Left lung (tissue), 10 donors: ENCODE measurements around the gene BFSP1. TPM values are rescaled to one million over a fixed set of nuclear protein-coding genes. Genes with fewer than 3 reads are reported as not detected.

Source experiments
- ATAC-seq: fragments of 200-7000 bp; cut with Tn5 transposase; one replicate; pipeline ENCODE4 v1.9.1; 2020; ENCODE audit warnings: moderate library complexity
- DNase-seq, 4 donors: peaks; one replicate each; pipeline ENCODE4 v3.0.0-alpha.2; 2013 to 2020
- H3K27ac ChIP-seq, 2 donors: fragments of 200-600 bp; sonication (generic) in 1 of 2; one replicate each; pipeline versions ENCODE4 v1.5.0 to v1.8.0; 2020 to 2021
- H3K27me3 ChIP-seq, 2 donors: fragments of 200-600 bp; sonication (generic) in 1 of 2; one replicate each; pipeline versions ENCODE4 v1.5.0 to v1.8.0; 2020 to 2021
- H3K36me3 ChIP-seq, 2 donors: fragments of 200-600 bp; sonication (generic) in 1 of 2; one replicate each; pipeline versions ENCODE4 v1.5.0 to v1.8.0; 2020 to 2021
- H3K4me1 ChIP-seq, 2 donors: fragments of 200-600 bp; one replicate each; pipeline ENCODE4 v1.8.0; 2021
- H3K4me3 ChIP-seq, 2 donors: fragments of 200-600 bp; sonication (generic) in 1 of 2; one replicate each; pipeline versions ENCODE4 v1.5.0 to v1.8.0; 2020 to 2021; ENCODE audit warnings: mild to moderate bottlenecking in 1 of 2
- H3K9me3 ChIP-seq, 2 donors: fragments of 200-600 bp; sonication (generic) in 1 of 2; one replicate each; pipeline versions ENCODE4 v1.5.0 to v1.8.0; 2020 to 2021
- CTCF ChIP-seq, 2 donors: fragments of 200-600 bp; sonication (generic) in 1 of 2; IDR thresholded peaks; one replicate each; pipeline versions ENCODE4 v1.5.0 to v1.8.0; 2021; ENCODE audit warnings: antibody characterized with exemption in 2 of 2
- intact Hi-C, 2 donors: fragments of 100-400 bp; cut with DNase I; formaldehyde crosslinking; loops; one replicate each; pipeline versions ENCODE4 v1.11.2 to v1.14.2; 2022
- polyA plus RNA-seq, 6 donors: library from polyadenylated mRNA; unstranded; fragments of 120-200 nt; gene quantifications; one replicate each; pipeline ENCODE4 v1.2.1, GENCODE V29; 2013; ENCODE audit not compliant: insufficient read length in 6 of 6
- total RNA-seq, 2 donors: library from RNA; stranded (reverse); fragmentation: NEBNext Ultra II Directional; extraction: Animal tissue kit (Norgen Biotek cat#: 25700); gene quantifications; one replicate each; pipeline ENCODE4 v1.2.1, GENCODE V29; 2021
- donor health status: DM: no; HTN: yes; CAD: no.
- donor health status: DM: no; HTN: no; CAD: no.

BFSP1 gene
- total and polyA plus RNA-seq, 8 donors, result 1.9 to 4.2 (median 3.9) TPM

- H3K4me3 ChIP-seq, result no peak overlapping the region
- intact Hi-C loops, result no loop called here
These were observed 11.4 kb downstream of the BFSP1 start for GRCh38 chr20:17519606-17520285.

GRCh38 chr20:17518339-17519052 lies 12.7 kb downstream of the BFSP1 start:
- H3K9me3 ChIP-seq, result no peaks in the 10 kb centered on the region
- no peaks in the 10 kb centered on the region for H3K36me3 ChIP-seq
- TF ChIP-seq CTCF (IDR thresholded peaks at IDR 0.05), result no peak
- H3K4me3 ChIP-seq, result no peak overlapping the region
- DNase-seq (no peak), ATAC-seq (no peak)
- H3K4me1 ChIP-seq, result no peaks in the 10 kb centered on the region
- intact Hi-C loops, result no loop called here
- no peak overlapping the region for H3K27ac ChIP-seq
- H3K27me3 ChIP-seq, result no peaks in the 10 kb centered on the region

More at GRCh38 chr20:17519606-17520285, 11.4 kb downstream of the BFSP1 start:
- Histone ChIP-seq H3K9me3 (no peaks in the 10 kb centered on the region), H3K36me3 (no peaks in the 10 kb centered on the region), H3K27me3 (no peaks in the 10 kb centered on the region), H3K27ac (no peak overlapping the region), H3K4me1 (no peaks in the 10 kb centered on the region)
- ATAC-seq (no peak), DNase-seq (no peak)
- no peak for TF ChIP-seq CTCF (IDR thresholded peaks at IDR 0.05)

- Histone ChIP-seq H3K36me3 (no peaks in the 10 kb centered on the region), H3K27me3 (no peaks in the 10 kb centered on the region), H3K9me3 (no peaks in the 10 kb centered on the region), H3K27ac (no peak overlapping the region), H3K4me3 (no peak overlapping the region), H3K4me1 (no peaks in the 10 kb centered on the region)
- ATAC-seq (no peak), DNase-seq (no peak)
- no peak for TF ChIP-seq CTCF (IDR thresholded peaks at IDR 0.05)
- intact Hi-C loops, result no loop called here
These were observed 16.1 kb downstream of the BFSP1 start for GRCh38 chr20:17515053-17515452.

- Histone ChIP-seq H3K36me3 (no peaks in the 10 kb centered on the region), H3K9me3 (no peaks in the 10 kb centered on the region), H3K4me1 (no peaks in the 10 kb centered on the region), H3K27ac (no peak overlapping the region), H3K4me3 (no peak overlapping the region), H3K27me3 (no peaks in the 10 kb centered on the region)
- intact Hi-C loops, result no loop called here
- TF ChIP-seq CTCF (IDR thresholded peaks at IDR 0.05), result no peak
- DNase-seq (no peak), ATAC-seq (no peak)
These were observed 17.2 kb downstream of the BFSP1 start for GRCh38 chr20:17513939-17514338.

- ATAC-seq (no peak), DNase-seq (no peak)
- Histone ChIP-seq H3K27ac (no peak overlapping the region), H3K9me3 (no peaks in the 10 kb centered on the region), H3K4me3 (no peak overlapping the region), H3K27me3 (no peaks in the 10 kb centered on the region), H3K4me1 (no peaks in the 10 kb centered on the region), H3K36me3 (no peaks in the 10 kb centered on the region)
- intact Hi-C loops, result no loop called here
- no peak for TF ChIP-seq CTCF (IDR thresholded peaks at IDR 0.05)
These were observed 19.8 kb downstream of the BFSP1 start for GRCh38 chr20:17511401-17511800.
